Stimulated activated naive B cell treated with anti-CD40 and anti-IgM and Interleukin-4, amounts not matched to agents 10 μg/mL and 1 μg/mL and 100 μg/mL, for 72 hours (primary cell): Measurements from ENCODE around the gene DLX3.
A peak's percentile ranks its signal among the peaks of the same experiment; 100 is the strongest.

Source experiments
- ATAC-seq, 2 donors: fragments of 150-1000 bp; cut with Tn5 transposase; replicated peaks; 2 replicates each; pipeline ENCODE4 v1.10.0; 2021; ENCODE audit warnings: moderate library complexity in 1 of 2
- DNase-seq: peaks from one replicate; pipeline ENCODE4 v3.0.0; 2021
- H3K27ac Mint-ChIP-seq: one replicate; pipeline ENCODE4 v1.8.0; 2022; ENCODE audit warnings: mild to moderate bottlenecking, mixed read lengths
- H3K27me3 Mint-ChIP-seq, 2 donors: one replicate each; pipeline ENCODE4 v1.8.0; 2022; ENCODE audit warnings: mixed read lengths in 2 of 2
- H3K36me3 Mint-ChIP-seq, 2 donors: one replicate each; pipeline ENCODE4 v1.8.0; 2022; ENCODE audit warnings: mixed read lengths in 2 of 2, mild to moderate bottlenecking in 1 of 2
- H3K4me1 Mint-ChIP-seq, 2 donors: one replicate each; pipeline ENCODE4 v1.8.0; 2022; ENCODE audit warnings: mixed read lengths in 2 of 2, mild to moderate bottlenecking in 1 of 2
- H3K4me3 Mint-ChIP-seq, 2 donors: one replicate each; pipeline ENCODE4 v1.8.0; 2022; ENCODE audit warnings: mild to moderate bottlenecking in 2 of 2, mixed read lengths in 2 of 2, moderate library complexity in 1 of 2
- H3K9me3 Mint-ChIP-seq, 2 donors: one replicate each; pipeline ENCODE4 v1.8.0; 2022; ENCODE audit warnings: mixed read lengths in 2 of 2, mild to moderate bottlenecking in 1 of 2

Gene DLX3

GRCh38 chr17:50028736-50029120, 33.7 kb upstream of the DLX3 start:
- DNase-seq = no peak
- H3K27me3 Mint-ChIP-seq = peaks cover 33 to 54% of the 10 kb centered on the region in 2 donors
- H3K4me1 Mint-ChIP-seq = peaks cover 11 to 22% of the 10 kb centered on the region in 2 donors
- H3K9me3 Mint-ChIP-seq = no peaks in the 10 kb centered on the region
- no peak overlapping the region for H3K27ac Mint-ChIP-seq
- no peaks in the 10 kb centered on the region for H3K36me3 Mint-ChIP-seq
- no peak for ATAC-seq
- no peak overlapping the region for H3K4me3 Mint-ChIP-seq

- ATAC-seq (no peak), DNase-seq (no peak)
- Mint-ChIP-seq H3K27ac (no peak overlapping the region), H3K4me3 (no peak overlapping the region), H3K27me3 (peaks cover 28 to 49% of the 10 kb centered on the region in 2 donors), H3K4me1 (peaks cover 11 to 22% of the 10 kb centered on the region in 2 donors), H3K36me3 (no peaks in the 10 kb centered on the region), H3K9me3 (no peaks in the 10 kb centered on the region)
Observed at GRCh38 chr17:50027881-50028735, 33.1 kb upstream of the DLX3 start.

- DNase-seq = no peak
- no peaks in the 10 kb centered on the region for H3K36me3 Mint-ChIP-seq
- H3K4me1 Mint-ChIP-seq = peaks cover 11 to 22% of the 10 kb centered on the region in 2 donors
- H3K4me3 Mint-ChIP-seq = peak overlapping the region; percentile 52 to 72
- ATAC-seq = peak; percentile 81 to 87
- no peaks in the 10 kb centered on the region for H3K9me3 Mint-ChIP-seq
- H3K27me3 Mint-ChIP-seq = peaks cover 28 to 49% of the 10 kb centered on the region in 2 donors
- H3K27ac Mint-ChIP-seq = no peak overlapping the region
Observed at GRCh38 chr17:50027172-50027880, 32.3 kb upstream of the DLX3 start.

GRCh38 chr17:50026837-50027171, 31.8 kb upstream of the DLX3 start:
- Mint-ChIP-seq H3K27me3 (peaks cover 32 to 52% of the 10 kb centered on the region in 2 donors), H3K27ac (no peak overlapping the region), H3K4me1 (peaks cover 11 to 22% of the 10 kb centered on the region in 2 donors), H3K36me3 (no peaks in the 10 kb centered on the region), H3K4me3 (peak overlapping the region in 1 of 2 donors; percentile 37), H3K9me3 (no peaks in the 10 kb centered on the region)
- ATAC-seq (peak; percentile 75 to 79), DNase-seq (peak; percentile 56)

GRCh38 chr17:50026046-50026675, 31.1 kb upstream of the DLX3 start:
- peaks cover 38 to 52% of the 10 kb centered on the region in 2 donors for H3K27me3 Mint-ChIP-seq
- no peaks in the 10 kb centered on the region for H3K36me3 Mint-ChIP-seq
- H3K27ac Mint-ChIP-seq = peak overlapping the region; percentile 79
- peaks cover 11 to 22% of the 10 kb centered on the region in 2 donors for H3K4me1 Mint-ChIP-seq
- no peak overlapping the region for H3K4me3 Mint-ChIP-seq
- ATAC-seq (no peak), DNase-seq (no peak)
- H3K9me3 Mint-ChIP-seq = no peaks in the 10 kb centered on the region

GRCh38 chr17:50024808-50025207, 29.8 kb upstream of the DLX3 start:
- H3K36me3 Mint-ChIP-seq = no peaks in the 10 kb centered on the region
- ATAC-seq = no peak
- H3K9me3 Mint-ChIP-seq = no peaks in the 10 kb centered on the region
- DNase-seq = no peak
- peaks cover 11 to 22% of the 10 kb centered on the region in 2 donors for H3K4me1 Mint-ChIP-seq
- peaks cover 39 to 48% of the 10 kb centered on the region in 2 donors for H3K27me3 Mint-ChIP-seq
- H3K4me3 Mint-ChIP-seq = no peak overlapping the region
- H3K27ac Mint-ChIP-seq = no peak overlapping the region

- H3K27me3 Mint-ChIP-seq = peaks cover 39 to 46% of the 10 kb centered on the region in 2 donors
- no peak for ATAC-seq
Observed at GRCh38 chr17:50023520-50023919, 28.5 kb upstream of the DLX3 start.

GRCh38 chr17:50022463-50023130, 27.6 kb upstream of the DLX3 start:
- Mint-ChIP-seq H3K4me3 (no peak overlapping the region), H3K9me3 (no peaks in the 10 kb centered on the region), H3K4me1 (peaks cover 3 to 14% of the 10 kb centered on the region in 2 donors), H3K27me3 (peaks cover 30 to 37% of the 10 kb centered on the region in 2 donors), H3K27ac (no peak overlapping the region), H3K36me3 (no peaks in the 10 kb centered on the region)
- no peak for DNase-seq
- no peak for ATAC-seq

More at GRCh38 chr17:50023520-50023919, 28.5 kb upstream of the DLX3 start:
- H3K36me3 Mint-ChIP-seq = no peaks in the 10 kb centered on the region
- peaks cover 8 to 19% of the 10 kb centered on the region in 2 donors for H3K4me1 Mint-ChIP-seq
- no peaks in the 10 kb centered on the region for H3K9me3 Mint-ChIP-seq
- DNase-seq = no peak
- no peak overlapping the region for H3K4me3 Mint-ChIP-seq
- no peak overlapping the region for H3K27ac Mint-ChIP-seq

- H3K27me3 Mint-ChIP-seq = peaks cover 26 to 30% of the 10 kb centered on the region in 2 donors
- no peak for DNase-seq
- no peaks in the 10 kb centered on the region for H3K9me3 Mint-ChIP-seq
- H3K4me1 Mint-ChIP-seq = peaks cover 0 to 6% of the 10 kb centered on the region in 2 donors
- H3K27ac Mint-ChIP-seq = no peak overlapping the region
- no peak for ATAC-seq
- H3K4me3 Mint-ChIP-seq = no peak overlapping the region
- H3K36me3 Mint-ChIP-seq = no peaks in the 10 kb centered on the region
Observed at GRCh38 chr17:50021681-50022370, 26.8 kb upstream of the DLX3 start.

- no peaks in the 10 kb centered on the region for H3K36me3 Mint-ChIP-seq
- no peaks in the 10 kb centered on the region for H3K9me3 Mint-ChIP-seq
- no peak overlapping the region for H3K4me3 Mint-ChIP-seq
- ATAC-seq (no peak), DNase-seq (no peak)
- no peak overlapping the region for H3K27ac Mint-ChIP-seq
- H3K4me1 Mint-ChIP-seq = no peaks in the 10 kb centered on the region
- peaks cover 32% of the 10 kb centered on the region in 2 donors for H3K27me3 Mint-ChIP-seq
Observed at GRCh38 chr17:50020841-50021599, 26.0 kb upstream of the DLX3 start.

- Mint-ChIP-seq H3K27ac (no peak overlapping the region), H3K4me1 (no peaks in the 10 kb centered on the region), H3K36me3 (peaks cover 0 to 7% of the 10 kb centered on the region in 2 donors), H3K4me3 (no peak overlapping the region), H3K27me3 (peaks cover 44 to 49% of the 10 kb centered on the region in 2 donors), H3K9me3 (peaks cover 4 to 14% of the 10 kb centered on the region in 2 donors)
- ATAC-seq = no peak
- DNase-seq = no peak
Observed at GRCh38 chr17:50018909-50019308, 23.9 kb upstream of the DLX3 start.

- Mint-ChIP-seq H3K36me3 (peaks cover 1 to 10% of the 10 kb centered on the region in 2 donors), H3K4me1 (no peaks in the 10 kb centered on the region), H3K9me3 (peaks cover 8 to 26% of the 10 kb centered on the region in 2 donors), H3K4me3 (no peak overlapping the region), H3K27ac (no peak overlapping the region), H3K27me3 (peaks cover 44 to 49% of the 10 kb centered on the region in 2 donors)
- ATAC-seq (no peak), DNase-seq (no peak)
Observed at GRCh38 chr17:50015146-50015545, 20.1 kb upstream of the DLX3 start.

GRCh38 chr17:50014471-50015088, 19.6 kb upstream of the DLX3 start:
- H3K27me3 Mint-ChIP-seq = peaks cover 49 to 50% of the 10 kb centered on the region in 2 donors
- H3K36me3 Mint-ChIP-seq = peaks cover 1 to 10% of the 10 kb centered on the region in 2 donors
- H3K27ac Mint-ChIP-seq = no peak overlapping the region
- H3K4me1 Mint-ChIP-seq = no peaks in the 10 kb centered on the region
- H3K4me3 Mint-ChIP-seq = no peak overlapping the region
- H3K9me3 Mint-ChIP-seq = peaks cover 8 to 26% of the 10 kb centered on the region in 2 donors
- DNase-seq (no peak), ATAC-seq (no peak)
